HEK293T (cell line): ENCODE measurements around the gene LRP4.

Experiments used
- CTBP1 ChIP-seq: fragments of 450-650 bp; IDR thresholded peaks from 2 replicates; pipeline ENCODE4 v1.6.1; 2016; ENCODE audit warnings: borderline replicate concordance
- FOXA1 ChIP-seq: fragments of 450-650 bp; IDR thresholded peaks from 2 replicates; pipeline ENCODE4 v1.6.1; 2016; ENCODE audit warnings: mild to moderate bottlenecking
- FOXK2 ChIP-seq: fragments of 450-650 bp; IDR thresholded peaks from 2 replicates; pipeline ENCODE4 v1.6.1; 2016; ENCODE audit warnings: mild to moderate bottlenecking
- FOXM1 ChIP-seq: fragments of 450-650 bp; IDR thresholded peaks from 2 replicates; pipeline ENCODE4 v1.6.1; 2017; ENCODE audit warnings: mild to moderate bottlenecking, borderline replicate concordance
- L3MBTL2 ChIP-seq: fragments of 450-650 bp; conservative IDR thresholded peaks from 2 replicates; pipeline ENCODE4 v1.6.1; 2016; ENCODE audit warnings: mild to moderate bottlenecking
- LEF1 ChIP-seq: fragments of 450-650 bp; IDR thresholded peaks from 2 replicates; pipeline ENCODE4 v1.6.1; 2017; ENCODE audit warnings: mild to moderate bottlenecking, borderline replicate concordance
- NFRKB ChIP-seq: fragments of 450-650 bp; IDR thresholded peaks from 2 replicates; pipeline ENCODE4 v1.6.1; 2016; ENCODE audit warnings: mild to moderate bottlenecking, moderate library complexity
- SP1 ChIP-seq: fragments of 450-650 bp; IDR thresholded peaks from 2 replicates; pipeline ENCODE4 v1.6.1; 2017
- SUZ12 ChIP-seq: fragments of 450-650 bp; IDR thresholded peaks from 2 replicates; pipeline ENCODE4 v1.6.1; 2016; ENCODE audit warnings: mild to moderate bottlenecking
- TARDBP ChIP-seq: fragments of 450-650 bp; IDR thresholded peaks from 2 replicates; pipeline ENCODE4 v1.6.1; 2016
- ZNF384 ChIP-seq: fragments of 450-650 bp; IDR thresholded peaks from 2 replicates; pipeline ENCODE4 v1.6.1; 2016

DNA sequence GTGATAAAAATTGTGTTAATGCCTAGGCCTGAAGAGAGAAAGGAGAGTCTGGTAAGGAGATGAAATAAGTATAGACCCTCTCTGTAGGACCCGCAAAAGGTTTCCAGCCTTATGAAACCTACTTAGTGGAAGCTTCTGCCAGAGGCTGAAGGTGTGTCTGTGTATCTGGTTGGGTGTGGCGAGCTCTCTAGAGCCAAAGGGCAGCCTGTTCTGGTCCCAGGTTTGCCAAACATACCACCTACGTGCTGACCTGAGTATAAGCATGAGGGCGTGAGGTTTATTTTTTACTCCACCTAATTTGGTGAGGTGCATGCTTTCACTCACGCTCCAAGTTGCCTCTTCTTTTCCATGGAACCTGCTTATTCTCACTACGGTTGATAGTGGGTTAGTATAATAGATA, 23.8 kb upstream of the LRP4 start:
- no peak for TF ChIP-seq SP1
- no peak for TF ChIP-seq FOXK2
- no peak for TF ChIP-seq FOXM1
- no peak for TF ChIP-seq L3MBTL2
- no peak for TF ChIP-seq CTBP1
- no peak for TF ChIP-seq TARDBP
- no peak for TF ChIP-seq SUZ12
- no peak for TF ChIP-seq NFRKB
- no peak for TF ChIP-seq ZNF384
- no peak for TF ChIP-seq FOXA1
- TF ChIP-seq LEF1: no peak
